Measurements from ENCODE around the gene MEGF8.

DNA sequence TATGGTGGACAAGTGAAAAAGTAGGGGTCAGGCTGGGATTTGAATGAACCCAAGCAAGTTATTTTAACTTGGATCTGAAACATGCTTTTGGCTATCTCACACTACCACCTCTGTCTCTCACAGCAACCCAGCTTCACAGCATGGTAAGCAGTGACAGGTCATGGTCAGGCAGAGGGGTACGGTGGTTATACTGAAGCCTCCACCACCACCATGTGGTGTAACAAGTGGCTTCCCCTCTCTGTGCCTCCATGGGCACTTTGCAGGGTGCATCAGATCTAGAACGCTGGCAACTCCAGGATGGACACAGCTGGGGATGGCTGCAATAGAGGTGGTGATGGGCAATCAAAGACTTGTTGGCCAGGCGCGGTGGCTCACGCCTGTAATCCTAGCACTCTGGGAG, 13.1 kb upstream of the MEGF8 start:
- TF ChIP-seq EZH2 (IDR thresholded peaks at IDR 0.05; ENCODE audit: insufficient read depth, poor library complexity, severe bottlenecking) (no peak), EZH2phosphoT487 (IDR thresholded peaks at IDR 0.05; ENCODE audit: insufficient read depth, low read depth) (no peak)
